ENCODE results near the gene CTSZ.
A peak's percentile ranks its signal among the peaks of the same experiment; 100 is the strongest.

The CTSZ gene

GRCh38 chr20:59002874-59003399, 4.1 kb downstream of the CTSZ start:
- Histone ChIP-seq H3K27me3 (peaks cover 0 to 22% (median 15%) of the 10 kb centered on the region in 11 experiments; a peak in 16 of 22 replicates), H3K4me2 (peak overlapping the region in 9 of 11 experiments; percentile 95 to 100 (median 97); a peak in 16 of 22 replicates), H3K9ac (peak overlapping the region in 3 of 11 experiments; percentile 5 to 98 (median 16); a peak in 3 of 22 replicates), H3K4me3 (0 out of 20 replicates have a peak overlapping the region, but pooled peaks of 2 of the 10 experiments have one; percentile 9 to 70), H3K9me3 (replicated peaks in 1 of 11) (no peaks in the 10 kb centered on the region), H3K4me1 (peaks cover 51 to 65% (median 53%) of the 10 kb centered on the region in 10 experiments), H3K27ac (no peak overlapping the region; a peak in 1 of 22 replicates), H3K36me3 (peaks cover 0 to 64% (median 8%) of the 10 kb centered on the region in 11 experiments; a peak in 14 of 22 replicates), H4K20me1 (peaks cover 0 to 70% (median 28%) of the 10 kb centered on the region in 11 experiments; a peak in 16 of 22 replicates)
- no peak for TF ChIP-seq Cebpa-rat (IDR thresholded peaks at IDR 0.05)

GRCh38 chr20:59002388-59002787, 4.7 kb downstream of the CTSZ start:
- Histone ChIP-seq H3K27ac (no peak overlapping the region), H3K9me3 (replicated peaks in 1 of 11) (no peaks in the 10 kb centered on the region), H3K4me3 (no peak overlapping the region), H3K4me1 (peaks cover 46 to 59% (median 48%) of the 10 kb centered on the region in 10 experiments), H3K4me2 (peak overlapping the region in 4 of 11 experiments; percentile 95 to 100 (median 98); a peak in 7 of 22 replicates), H3K36me3 (peaks cover 3 to 69% (median 13%) of the 10 kb centered on the region in 11 experiments), H3K27me3 (peaks cover 0 to 19% (median 15%) of the 10 kb centered on the region in 11 experiments; a peak in 16 of 22 replicates), H4K20me1 (peaks cover 0 to 75% (median 33%) of the 10 kb centered on the region in 11 experiments; a peak in 16 of 22 replicates), H3K9ac (peak overlapping the region in 3 of 11 experiments; percentile 13 to 98 (median 16); a peak in 1 of 22 replicates)
- TF ChIP-seq Cebpa-rat (IDR thresholded peaks at IDR 0.05), result no peak

GRCh38 chr20:59001449-59002171, 5.4 kb downstream of the CTSZ start:
- H4K20me1 ChIP-seq, result peaks cover 0 to 83% (median 33%) of the 10 kb centered on the region in 11 experiments; a peak in 16 of 22 replicates
- H3K4me1 ChIP-seq, result peaks cover 38 to 51% (median 42%) of the 10 kb centered on the region in 10 experiments
- peaks cover 0 to 12% (median 8%) of the 10 kb centered on the region in 11 experiments; a peak in 16 of 22 replicates for H3K27me3 ChIP-seq
- H3K4me3 ChIP-seq, result no peak overlapping the region
- no peak overlapping the region for H3K9ac ChIP-seq
- H3K36me3 ChIP-seq, result peaks cover 11 to 77% (median 21%) of the 10 kb centered on the region in 11 experiments
- TF ChIP-seq Cebpa-rat (IDR thresholded peaks at IDR 0.05), result no peak
- H3K9me3 ChIP-seq (replicated peaks in 1 of 11), result no peaks in the 10 kb centered on the region
- H3K27ac ChIP-seq, result no peak overlapping the region
- H3K4me2 ChIP-seq, result peak overlapping the region in 2 of 11 experiments; percentile 95 to 96; a peak in 2 of 22 replicates

GRCh38 chr20:59001068-59001448, 6.0 kb downstream of the CTSZ start:
- Histone ChIP-seq H3K27me3 (peaks cover 0 to 7% (median 3%) of the 10 kb centered on the region in 11 experiments; a peak in 14 of 22 replicates), H4K20me1 (peaks cover 0 to 88% (median 31%) of the 10 kb centered on the region in 11 experiments; a peak in 16 of 22 replicates), H3K9ac (no peak overlapping the region), H3K4me3 (no peak overlapping the region), H3K4me2 (no peak overlapping the region), H3K4me1 (peaks cover 33 to 46% (median 36%) of the 10 kb centered on the region in 10 experiments), H3K27ac (no peak overlapping the region), H3K9me3 (replicated peaks in 1 of 11) (no peaks in the 10 kb centered on the region), H3K36me3 (peaks cover 16 to 83% (median 27%) of the 10 kb centered on the region in 11 experiments)
- TF ChIP-seq Cebpa-rat (IDR thresholded peaks at IDR 0.05), result no peak

GRCh38 chr20:59000326-59000725, 6.7 kb downstream of the CTSZ start:
- Histone ChIP-seq H3K27me3 (no peaks in the 10 kb centered on the region), H3K4me1 (peaks cover 25 to 38% (median 29%) of the 10 kb centered on the region in 10 experiments), H3K36me3 (peaks cover 24 to 90% (median 34%) of the 10 kb centered on the region in 11 experiments), H3K4me3 (no peak overlapping the region), H4K20me1 (peaks cover 0 to 96% (median 29%) of the 10 kb centered on the region in 11 experiments; a peak in 17 of 22 replicates), H3K27ac (no peak overlapping the region), H3K9me3 (replicated peaks in 1 of 11) (no peaks in the 10 kb centered on the region), H3K9ac (no peak overlapping the region), H3K4me2 (no peak overlapping the region)
- no peak for TF ChIP-seq Cebpa-rat (IDR thresholded peaks at IDR 0.05)

- peaks cover 9 to 34% (median 15%) of the 10 kb centered on the region in 10 experiments for H3K4me1 ChIP-seq
- H3K4me3 ChIP-seq, result no peak overlapping the region
- peaks cover under 1 to 100% (median 25%) of the 10 kb centered on the region in 11 experiments; a peak in 16 of 22 replicates for H4K20me1 ChIP-seq
- H3K36me3 ChIP-seq, result peaks cover 40 to 100% (median 51%) of the 10 kb centered on the region in 11 experiments
- no peak for TF ChIP-seq Cebpa-rat (IDR thresholded peaks at IDR 0.05)
- H3K27ac ChIP-seq, result no peak overlapping the region
- H3K27me3 ChIP-seq, result no peaks in the 10 kb centered on the region
- no peak overlapping the region for H3K9ac ChIP-seq
- no peaks in the 10 kb centered on the region for H3K9me3 ChIP-seq (replicated peaks in 1 of 11)
- H3K4me2 ChIP-seq, result no peak overlapping the region
Measured at GRCh38 chr20:58998656-58999055, 8.4 kb downstream of the CTSZ start.

- H3K4me3 ChIP-seq, result no peak overlapping the region
- no peaks in the 10 kb centered on the region for H3K9me3 ChIP-seq (replicated peaks in 1 of 11)
- TF ChIP-seq Cebpa-rat (IDR thresholded peaks at IDR 0.05), result no peak
- H3K4me1 ChIP-seq, result peaks cover 0 to 21% (median 3%) of the 10 kb centered on the region in 10 experiments; a peak in 8 of 20 replicates
- H3K36me3 ChIP-seq, result peaks cover 54 to 100% (median 65%) of the 10 kb centered on the region in 11 experiments
- H3K27ac ChIP-seq, result no peak overlapping the region
- no peak overlapping the region for H3K4me2 ChIP-seq
- no peaks in the 10 kb centered on the region for H3K27me3 ChIP-seq
- H3K9ac ChIP-seq, result 0 out of 22 replicates have a peak overlapping the region, but pooled peaks of 1 of the 11 experiments have one; percentile 7
- H4K20me1 ChIP-seq, result peaks cover 8 to 100% (median 28%) of the 10 kb centered on the region in 11 experiments; a peak in 16 of 22 replicates
Measured at GRCh38 chr20:58997141-58997770, 9.8 kb downstream of the CTSZ start.

GRCh38 chr20:58996226-58996611, 10.8 kb downstream of the CTSZ start:
- TF ChIP-seq Cebpa-rat (IDR thresholded peaks at IDR 0.05), result no peak
- peaks cover 0 to 13% (median 0%) of the 10 kb centered on the region in 10 experiments; a peak in 3 of 20 replicates for H3K4me1 ChIP-seq
- H3K4me3 ChIP-seq, result no peak overlapping the region
- no peaks in the 10 kb centered on the region for H3K27me3 ChIP-seq
- no peak overlapping the region for H3K4me2 ChIP-seq
- H3K27ac ChIP-seq, result no peak overlapping the region; a peak in 1 of 22 replicates
- peaks cover 8 to 100% (median 34%) of the 10 kb centered on the region in 11 experiments; a peak in 16 of 22 replicates for H4K20me1 ChIP-seq
- H3K9me3 ChIP-seq (replicated peaks in 1 of 11), result no peaks in the 10 kb centered on the region
- peaks cover 64 to 100% (median 75%) of the 10 kb centered on the region in 11 experiments for H3K36me3 ChIP-seq
- no peak overlapping the region for H3K9ac ChIP-seq
